Measurements from ENCODE around the gene CLCN1.

DNA sequence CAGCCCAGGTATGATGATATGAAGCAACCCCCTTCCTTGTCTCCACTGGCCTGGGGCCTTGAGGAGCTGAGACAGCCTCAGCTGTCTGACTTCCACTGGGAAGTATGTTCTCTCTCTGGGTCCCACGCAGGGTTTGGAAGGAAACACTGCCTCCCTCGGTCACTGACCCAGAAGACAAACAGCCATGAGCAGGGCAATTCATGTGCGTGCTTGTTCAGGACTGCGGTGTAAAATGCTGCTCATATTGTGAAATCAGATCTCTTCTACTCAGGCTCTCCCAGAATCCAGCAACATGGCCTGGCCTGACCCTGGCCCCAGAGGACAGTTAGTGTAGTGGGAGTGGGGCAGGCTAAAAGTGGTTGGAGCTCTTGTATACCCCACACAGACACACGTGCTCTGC, 2.8 kb downstream of the CLCN1 start:
- TF ChIP-seq POLR2A (IDR thresholded peaks at IDR 0.05; ENCODE audit: low read length) (no peak), GATA1 (IDR thresholded peaks at IDR 0.05; ENCODE audit: low read depth, low read length) (no peak)

All from erythroblast (primary cell).